ENCODE data around the gene SFRP5. TPM values are rescaled to one million over a fixed set of nuclear protein-coding genes. Genes with fewer than 3 reads are reported as not detected.

The SFRP5 gene
- total and polyA plus RNA-seq, 4 donors: 3.6 to 15.1 (median 6.5) TPM

GRCh38 chr10:97778452-97779302, 6.9 kb upstream of the SFRP5 start:
- H3K27ac ChIP-seq (ENCODE audit: low read depth in 1 of 2, low read length in 2 of 2): no peak overlapping the region
- no peak overlapping the region for H3K9ac ChIP-seq (ENCODE audit: low read depth in 1 of 2, low read length in 2 of 2)
- no peak for DNase-seq (ENCODE audit: low spot score)
- peaks cover 0 to 5% (median 0%) of the 10 kb centered on the region in 4 donors for H3K4me1 ChIP-seq (ENCODE audit: control insufficient read depth in 4 of 4, insufficient read depth in 4 of 4, low read length in 3 of 4)
- no peaks in the 10 kb centered on the region for H3K36me3 ChIP-seq (ENCODE audit: control insufficient read depth in 4 of 4, insufficient read depth in 3 of 4, low read depth in 1 of 4, low read length in 3 of 4)
- WGBS: 90% methylated on average over 11 of the region's 11 CpGs
- no peaks in the 10 kb centered on the region for H3K9me3 ChIP-seq (ENCODE audit: control insufficient read depth in 4 of 4, low read length in 3 of 4)
- TF ChIP-seq ATF3 (IDR thresholded peaks at IDR 0.05): no peak
- TF ChIP-seq ZBTB33 (IDR thresholded peaks at IDR 0.05): no peak
- TF ChIP-seq, protein P1, sequence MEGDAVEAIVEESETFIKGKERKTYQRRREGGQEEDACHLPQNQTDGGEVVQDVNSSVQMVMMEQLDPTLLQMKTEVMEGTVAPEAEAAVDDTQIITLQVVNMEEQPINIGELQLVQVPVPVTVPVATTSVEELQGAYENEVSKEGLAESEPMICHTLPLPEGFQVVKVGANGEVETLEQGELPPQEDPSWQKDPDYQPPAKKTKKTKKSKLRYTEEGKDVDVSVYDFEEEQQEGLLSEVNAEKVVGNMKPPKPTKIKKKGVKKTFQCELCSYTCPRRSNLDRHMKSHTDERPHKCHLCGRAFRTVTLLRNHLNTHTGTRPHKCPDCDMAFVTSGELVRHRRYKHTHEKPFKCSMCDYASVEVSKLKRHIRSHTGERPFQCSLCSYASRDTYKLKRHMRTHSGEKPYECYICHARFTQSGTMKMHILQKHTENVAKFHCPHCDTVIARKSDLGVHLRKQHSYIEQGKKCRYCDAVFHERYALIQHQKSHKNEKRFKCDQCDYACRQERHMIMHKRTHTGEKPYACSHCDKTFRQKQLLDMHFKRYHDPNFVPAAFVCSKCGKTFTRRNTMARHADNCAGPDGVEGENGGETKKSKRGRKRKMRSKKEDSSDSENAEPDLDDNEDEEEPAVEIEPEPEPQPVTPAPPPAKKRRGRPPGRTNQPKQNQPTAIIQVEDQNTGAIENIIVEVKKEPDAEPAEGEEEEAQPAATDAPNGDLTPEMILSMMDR (IDR thresholded peaks at IDR 0.05; ENCODE audit: low read depth, low read length, missing input control): no peak
- no peak for TF ChIP-seq HNF4A (conservative IDR thresholded peaks at IDR 0.05)
- H3K27me3 ChIP-seq (ENCODE audit: control insufficient read depth in 4 of 4, insufficient read depth in 4 of 4, low read length in 3 of 4): peaks cover 0 to 2% (median 0%) of the 10 kb centered on the region in 4 donors
- no peak overlapping the region for H3K4me3 ChIP-seq (ENCODE audit: low read depth in 1 of 3, low read length in 3 of 3)

GRCh38 chr10:97777143-97777542, 5.3 kb upstream of the SFRP5 start:
- Histone ChIP-seq H3K4me1 (ENCODE audit: control insufficient read depth in 4 of 4, insufficient read depth in 4 of 4, low read length in 3 of 4) (peaks cover 0 to 5% (median 0%) of the 10 kb centered on the region in 4 donors), H3K9ac (ENCODE audit: low read depth in 1 of 2, low read length in 2 of 2) (no peak overlapping the region), H3K4me3 (ENCODE audit: low read depth in 1 of 3, low read length in 3 of 3) (no peak overlapping the region), H3K36me3 (ENCODE audit: control insufficient read depth in 4 of 4, insufficient read depth in 3 of 4, low read depth in 1 of 4, low read length in 3 of 4) (no peaks in the 10 kb centered on the region), H3K9me3 (ENCODE audit: control insufficient read depth in 4 of 4, low read length in 3 of 4) (no peaks in the 10 kb centered on the region), H3K27ac (ENCODE audit: low read depth in 1 of 2, low read length in 2 of 2) (no peak overlapping the region), H3K27me3 (ENCODE audit: control insufficient read depth in 4 of 4, insufficient read depth in 4 of 4, low read length in 3 of 4) (peaks cover 0 to 7% (median 4%) of the 10 kb centered on the region in 4 donors)
- no peak for DNase-seq (ENCODE audit: low spot score)
- WGBS: 95% methylated on average over 4 of the region's 4 CpGs
- TF ChIP-seq YY1 (IDR thresholded peaks at IDR 0.05) (no peak), FOXA1 (IDR thresholded peaks at IDR 0.05) (no peak), MAX (IDR thresholded peaks at IDR 0.05) (no peak), HNF4A (conservative IDR thresholded peaks at IDR 0.05) (no peak), NR2F2 (IDR thresholded peaks at IDR 0.05) (no peak), SP1 (IDR thresholded peaks at IDR 0.05) (no peak), JUND (IDR thresholded peaks at IDR 0.05) (no peak), TAF1 (conservative IDR thresholded peaks at IDR 0.05) (no peak), EGR1 (IDR thresholded peaks at IDR 0.05; ENCODE audit: low read depth in 2 of 2) (no peak), ATF3 (IDR thresholded peaks at IDR 0.05) (no peak), RXRA (IDR thresholded peaks at IDR 0.05) (no peak), RAD21 (IDR thresholded peaks at IDR 0.05) (no peak), FOXA2 (IDR thresholded peaks at IDR 0.05) (no peak), ZBTB33 (IDR thresholded peaks at IDR 0.05) (no peak), GABPA (IDR thresholded peaks at IDR 0.05 in 1 of 2, conservative IDR thresholded peaks at IDR 0.05 in 1 of 2) (no peak)
- TF ChIP-seq, protein P1 (IDR thresholded peaks at IDR 0.05; ENCODE audit: low read depth, low read length, missing input control): no peak
- TF ChIP-seq, protein P2, sequence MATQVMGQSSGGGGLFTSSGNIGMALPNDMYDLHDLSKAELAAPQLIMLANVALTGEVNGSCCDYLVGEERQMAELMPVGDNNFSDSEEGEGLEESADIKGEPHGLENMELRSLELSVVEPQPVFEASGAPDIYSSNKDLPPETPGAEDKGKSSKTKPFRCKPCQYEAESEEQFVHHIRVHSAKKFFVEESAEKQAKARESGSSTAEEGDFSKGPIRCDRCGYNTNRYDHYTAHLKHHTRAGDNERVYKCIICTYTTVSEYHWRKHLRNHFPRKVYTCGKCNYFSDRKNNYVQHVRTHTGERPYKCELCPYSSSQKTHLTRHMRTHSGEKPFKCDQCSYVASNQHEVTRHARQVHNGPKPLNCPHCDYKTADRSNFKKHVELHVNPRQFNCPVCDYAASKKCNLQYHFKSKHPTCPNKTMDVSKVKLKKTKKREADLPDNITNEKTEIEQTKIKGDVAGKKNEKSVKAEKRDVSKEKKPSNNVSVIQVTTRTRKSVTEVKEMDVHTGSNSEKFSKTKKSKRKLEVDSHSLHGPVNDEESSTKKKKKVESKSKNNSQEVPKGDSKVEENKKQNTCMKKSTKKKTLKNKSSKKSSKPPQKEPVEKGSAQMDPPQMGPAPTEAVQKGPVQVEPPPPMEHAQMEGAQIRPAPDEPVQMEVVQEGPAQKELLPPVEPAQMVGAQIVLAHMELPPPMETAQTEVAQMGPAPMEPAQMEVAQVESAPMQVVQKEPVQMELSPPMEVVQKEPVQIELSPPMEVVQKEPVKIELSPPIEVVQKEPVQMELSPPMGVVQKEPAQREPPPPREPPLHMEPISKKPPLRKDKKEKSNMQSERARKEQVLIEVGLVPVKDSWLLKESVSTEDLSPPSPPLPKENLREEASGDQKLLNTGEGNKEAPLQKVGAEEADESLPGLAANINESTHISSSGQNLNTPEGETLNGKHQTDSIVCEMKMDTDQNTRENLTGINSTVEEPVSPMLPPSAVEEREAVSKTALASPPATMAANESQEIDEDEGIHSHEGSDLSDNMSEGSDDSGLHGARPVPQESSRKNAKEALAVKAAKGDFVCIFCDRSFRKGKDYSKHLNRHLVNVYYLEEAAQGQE (IDR thresholded peaks at IDR 0.05): no peak
